SH-SY5Y (cell line): ENCODE measurements around the gene TDRD3.

Source experiments
- GATA2 ChIP-seq: IDR thresholded peaks from 2 replicates; pipeline ENCODE4 v1.6.1; 2011; ENCODE audit warnings: mild to moderate bottlenecking, low read depth, low read length
- GATA3 ChIP-seq: IDR thresholded peaks from 2 replicates; pipeline ENCODE4 v1.6.1; 2011; ENCODE audit warnings: low read depth, mild to moderate bottlenecking, low read length, moderate library complexity

TDRD3 gene

DNA sequence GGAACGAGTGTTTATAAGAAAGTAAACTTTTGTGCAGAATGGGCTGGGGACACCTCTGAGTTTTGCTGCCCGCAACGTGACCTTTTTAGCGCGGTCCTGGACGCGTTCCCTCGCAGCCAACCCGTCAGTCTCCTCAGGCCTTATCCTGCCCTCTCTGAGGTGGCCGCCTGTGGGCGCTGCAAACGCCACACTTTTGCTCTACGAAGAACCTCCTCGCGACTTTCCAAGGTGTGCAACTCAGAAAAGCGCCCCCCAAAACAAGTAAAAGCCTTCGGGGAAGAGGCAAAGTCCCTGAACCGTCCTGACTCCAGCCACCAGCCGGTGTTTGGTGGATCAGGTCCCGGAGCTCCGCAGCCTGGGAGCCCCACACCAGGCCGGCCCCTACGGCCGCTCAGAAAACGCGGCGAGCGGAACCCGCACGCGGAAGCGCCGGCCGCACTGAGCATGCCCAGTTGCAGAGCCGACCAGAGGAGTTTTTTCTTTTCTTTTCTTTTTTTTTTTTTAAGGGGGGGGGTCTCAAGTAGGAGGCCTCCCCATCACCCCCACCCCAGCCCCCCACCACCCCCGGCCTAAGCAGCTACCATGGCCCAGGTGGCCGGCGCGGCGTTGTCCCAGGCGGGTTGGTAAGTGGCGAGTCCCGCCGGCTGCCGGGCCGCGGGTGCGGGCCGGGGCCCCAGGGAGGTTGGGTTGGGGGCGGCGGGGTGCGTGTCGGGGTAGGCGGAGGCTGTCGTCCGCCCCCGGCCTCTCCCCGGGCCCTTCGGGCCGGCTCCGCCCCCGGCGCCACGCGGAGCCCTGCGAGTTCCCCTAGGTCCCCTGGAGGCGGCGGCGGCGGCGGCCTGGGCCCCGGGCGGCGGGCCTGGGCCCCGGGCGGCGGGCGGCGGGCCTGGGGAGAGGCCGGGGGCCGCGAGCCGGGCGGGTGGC, at the start of gene TDRD3:
TSS of gene TDRD3 (plus strand) at position 438 of the 921 bp plus-strand sequence. CDS start at position 583, 145 bp downstream.
- TF ChIP-seq GATA3 (no peak), GATA2 (no peak)

DNA sequence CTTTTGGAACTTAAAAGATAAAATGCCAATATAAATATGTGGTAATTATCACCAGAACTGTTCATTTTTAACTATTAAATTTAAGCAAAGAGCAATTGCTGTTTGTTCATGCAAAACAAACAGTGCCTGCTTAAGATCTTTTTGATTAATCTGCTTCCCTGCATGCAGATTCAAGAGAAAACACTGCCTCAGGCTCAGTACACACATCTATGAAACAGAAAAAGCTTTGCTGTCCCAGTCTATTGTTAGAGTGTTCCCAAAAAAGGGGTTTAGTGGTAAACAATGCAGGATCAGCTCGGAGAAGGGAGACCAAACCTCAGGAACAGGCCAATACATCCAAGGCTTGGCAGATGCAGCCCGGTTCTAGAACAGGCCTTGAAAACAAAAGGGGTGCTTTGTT, 49.3 kb upstream of the TDRD3 start:
- TF ChIP-seq GATA2 (no peak), GATA3 (no peak)

- TF ChIP-seq GATA3: no peak
- no peak for TF ChIP-seq GATA2
Observed at GRCh38 chr13:60348097-60348496, 48.9 kb upstream of the TDRD3 start.

DNA sequence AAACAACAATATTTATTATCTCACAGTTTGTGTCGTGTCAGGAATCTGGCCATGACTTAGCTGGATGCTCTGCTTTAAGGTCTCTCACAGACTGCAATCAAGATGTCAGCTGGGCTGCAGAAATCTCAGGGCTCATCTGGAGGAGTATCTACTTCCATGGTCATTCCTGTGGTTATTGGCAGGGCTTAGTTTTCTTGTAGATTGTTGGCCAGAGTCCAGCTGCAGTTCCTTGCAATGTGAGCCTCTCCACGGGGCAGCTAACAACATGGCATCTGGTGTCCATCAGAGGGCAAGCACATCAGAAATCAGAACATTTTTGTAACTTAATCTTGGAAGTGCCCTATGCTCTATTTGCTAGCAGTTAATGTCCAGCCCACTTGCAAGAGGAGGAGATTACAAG, 45.7 kb upstream of the TDRD3 start:
- no peak for TF ChIP-seq GATA3
- TF ChIP-seq GATA2: no peak

- no peak for TF ChIP-seq GATA2
- no peak for TF ChIP-seq GATA3
Observed at GRCh38 chr13:60351855-60352615, 45.0 kb upstream of the TDRD3 start.

DNA sequence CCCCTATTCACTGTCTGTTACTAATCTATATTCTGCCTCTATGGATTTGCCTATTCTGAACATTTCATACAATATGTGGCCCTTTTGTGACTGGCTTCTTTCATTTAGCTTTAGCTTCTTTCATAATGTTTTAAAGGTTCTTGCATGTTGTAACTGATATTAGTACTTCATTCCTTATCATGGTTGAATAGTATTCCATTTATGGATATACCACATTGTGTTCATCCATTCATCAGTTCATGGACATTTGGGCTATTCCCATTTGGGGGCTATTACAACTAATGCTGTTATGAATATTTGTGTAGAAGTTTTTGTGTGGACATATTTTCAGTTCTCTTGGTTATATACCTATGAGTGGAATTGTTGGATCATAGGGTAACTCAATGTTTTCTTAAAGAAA, 44.4 kb upstream of the TDRD3 start:
- TF ChIP-seq GATA2 (no peak), GATA3 (no peak)

DNA sequence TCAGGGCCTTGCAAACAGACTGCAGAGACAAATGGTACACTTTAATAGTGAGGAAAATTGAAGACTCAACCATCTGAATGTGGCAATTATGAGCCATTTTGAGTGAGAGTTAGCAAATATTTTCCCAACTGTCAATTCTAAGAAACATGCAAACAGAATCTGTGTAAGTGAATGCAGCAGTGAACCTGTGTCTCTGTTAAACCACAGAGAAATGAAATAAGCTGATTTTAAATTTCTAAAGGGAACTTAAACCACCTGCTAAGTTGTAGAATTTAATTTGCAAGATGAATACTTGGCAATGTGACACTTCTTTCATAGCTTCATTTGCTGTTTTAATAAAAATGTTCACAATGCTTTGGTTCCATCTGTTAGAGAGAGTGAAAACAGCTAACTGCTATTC, 42.0 kb upstream of the TDRD3 start:
- no peak for TF ChIP-seq GATA3
- TF ChIP-seq GATA2: no peak

- no peak for TF ChIP-seq GATA3
- no peak for TF ChIP-seq GATA2
Observed at GRCh38 chr13:60356970-60357369, 40.0 kb upstream of the TDRD3 start.

GRCh38 chr13:60358453-60358852, 38.6 kb upstream of the TDRD3 start:
- no peak for TF ChIP-seq GATA3
- no peak for TF ChIP-seq GATA2

GRCh38 chr13:60363288-60363687, 33.7 kb upstream of the TDRD3 start:
- TF ChIP-seq GATA3 (no peak), GATA2 (no peak)

DNA sequence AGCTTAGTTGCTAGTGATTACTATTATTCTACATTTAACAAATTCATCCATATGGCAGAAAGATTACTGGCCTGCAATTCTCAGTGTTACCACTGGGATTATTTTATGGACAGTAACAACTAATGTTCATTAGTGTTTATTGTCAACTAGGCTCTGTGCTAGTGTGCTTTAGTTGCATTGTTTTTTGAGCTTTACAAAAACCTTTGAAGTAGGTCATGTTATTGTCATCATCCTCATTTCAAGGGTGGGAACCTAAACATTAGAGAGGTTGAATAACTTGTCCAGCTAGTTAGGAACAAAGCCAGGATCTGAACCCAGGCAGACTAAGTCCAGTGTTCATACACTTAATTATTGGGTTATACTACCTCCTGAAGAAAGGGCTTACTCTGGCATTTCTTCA, 27.8 kb upstream of the TDRD3 start:
- TF ChIP-seq GATA2 (no peak), GATA3 (no peak)

GRCh38 chr13:60370343-60370742, 26.7 kb upstream of the TDRD3 start:
- TF ChIP-seq GATA3: no peak
- TF ChIP-seq GATA2: no peak

- TF ChIP-seq GATA2: no peak
- no peak for TF ChIP-seq GATA3
Observed at GRCh38 chr13:60372141-60372540, 24.9 kb upstream of the TDRD3 start.

GRCh38 chr13:60379837-60380565, 17.0 kb upstream of the TDRD3 start:
- TF ChIP-seq GATA3 (no peak), GATA2 (no peak)
